Stimulated activated CD8-positive, alpha-beta memory T cell treated with anti-CD3 and anti-CD28 coated beads, Interleukin-12 subunit alpha, Interleukin-12 subunit beta, amount 100 ng/mL, for 4 hours (primary cell): ENCODE measurements around the gene DQX1.

Experiments
- DNase-seq: peaks from one replicate; pipeline ENCODE4 v3.0.0-alpha.2; 2020; ENCODE audit warnings: low read depth

Gene DQX1

DNA sequence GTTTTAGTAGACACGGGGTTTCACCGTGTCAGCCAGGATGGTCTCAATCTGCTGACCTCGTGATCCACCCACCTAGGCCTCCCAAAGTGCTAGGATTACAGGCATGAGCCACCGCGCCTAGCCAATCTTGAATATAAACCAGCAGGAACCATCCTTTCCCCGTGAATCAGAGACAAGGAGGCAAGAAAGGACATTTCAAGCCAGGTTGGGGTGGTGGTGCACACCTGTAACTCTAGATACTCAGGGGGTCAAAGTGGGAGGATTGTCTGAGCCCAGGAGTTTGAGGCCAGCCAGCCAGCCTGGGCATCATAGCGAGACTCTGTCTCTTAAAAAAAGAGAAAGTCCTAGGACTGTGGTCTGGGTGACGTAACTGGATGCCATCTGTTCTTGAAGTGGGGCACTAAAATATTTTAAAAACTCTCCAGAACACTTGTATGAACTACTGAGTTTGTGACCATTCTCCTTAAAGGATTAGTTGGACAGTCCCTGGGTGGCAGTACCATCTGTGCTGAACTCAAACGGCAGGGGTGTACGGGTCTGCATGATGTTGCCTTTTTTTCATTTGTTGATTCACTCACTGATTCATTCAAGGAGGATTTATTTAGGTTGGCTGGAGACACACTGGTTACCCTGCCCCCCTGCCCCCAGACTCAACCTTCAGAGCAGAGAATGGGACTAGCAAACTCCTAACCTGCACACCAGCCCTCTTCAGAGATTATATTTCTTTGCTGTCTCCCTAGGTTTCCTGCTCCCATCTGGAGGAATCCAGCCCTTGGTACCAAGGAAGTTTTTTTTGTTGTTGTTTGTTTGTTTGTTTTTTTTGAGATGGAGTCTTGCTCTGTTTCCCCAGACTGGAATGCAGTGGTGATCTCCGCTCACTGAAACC, 14.7 kb downstream of the DQX1 start:
- DNase-seq = no peak

DNA sequence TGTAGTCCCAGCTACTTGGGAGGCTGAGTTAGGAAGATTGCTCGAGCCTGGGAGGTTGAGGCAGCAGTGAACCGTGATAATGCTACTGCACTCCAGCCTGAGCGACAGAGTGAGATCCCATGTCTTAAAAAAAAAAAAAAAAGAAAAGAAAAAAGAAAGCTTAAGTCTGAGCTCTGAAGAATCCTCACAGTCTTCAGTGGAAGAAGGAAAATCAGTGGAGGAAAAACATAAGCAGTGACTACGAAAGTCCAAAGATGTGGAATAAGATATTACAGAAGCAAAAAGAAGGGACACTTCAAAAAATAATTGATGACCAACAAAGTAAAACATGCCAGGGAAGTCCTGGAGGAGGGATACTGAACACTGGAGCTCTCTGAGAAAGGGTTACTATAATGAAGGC, 15.8 kb downstream of the DQX1 start:
- no peak for DNase-seq

DNA sequence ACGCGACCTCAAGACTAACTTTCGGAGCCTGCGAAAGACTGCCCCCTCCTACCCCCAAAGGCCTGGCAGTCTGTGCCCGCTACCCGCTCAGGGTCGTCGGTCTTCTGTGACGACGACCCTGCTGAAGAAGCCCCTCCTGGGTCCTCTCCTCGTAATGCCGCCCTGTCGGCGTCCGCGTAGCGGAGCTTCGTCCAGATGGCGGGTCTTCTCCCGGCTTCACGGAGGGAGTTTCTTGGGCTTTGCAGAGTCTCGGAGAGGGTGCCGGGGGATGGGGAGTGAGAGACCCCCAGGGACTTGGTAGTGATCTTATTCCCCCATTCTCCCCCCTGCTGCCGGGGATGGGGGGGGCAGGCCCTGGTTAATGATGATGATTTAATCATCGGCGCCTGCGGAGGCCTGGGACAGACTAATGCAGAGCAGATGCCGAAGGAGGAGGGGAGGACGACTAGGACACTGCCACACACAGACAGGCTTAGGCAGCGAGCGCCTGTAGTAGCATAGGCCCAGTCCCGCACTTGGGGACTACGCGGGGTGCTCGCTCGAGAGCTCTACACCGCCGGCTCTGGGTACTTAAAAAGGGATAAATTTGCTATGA, 18.0 kb downstream of the DQX1 start:
- DNase-seq = no peak

DNA sequence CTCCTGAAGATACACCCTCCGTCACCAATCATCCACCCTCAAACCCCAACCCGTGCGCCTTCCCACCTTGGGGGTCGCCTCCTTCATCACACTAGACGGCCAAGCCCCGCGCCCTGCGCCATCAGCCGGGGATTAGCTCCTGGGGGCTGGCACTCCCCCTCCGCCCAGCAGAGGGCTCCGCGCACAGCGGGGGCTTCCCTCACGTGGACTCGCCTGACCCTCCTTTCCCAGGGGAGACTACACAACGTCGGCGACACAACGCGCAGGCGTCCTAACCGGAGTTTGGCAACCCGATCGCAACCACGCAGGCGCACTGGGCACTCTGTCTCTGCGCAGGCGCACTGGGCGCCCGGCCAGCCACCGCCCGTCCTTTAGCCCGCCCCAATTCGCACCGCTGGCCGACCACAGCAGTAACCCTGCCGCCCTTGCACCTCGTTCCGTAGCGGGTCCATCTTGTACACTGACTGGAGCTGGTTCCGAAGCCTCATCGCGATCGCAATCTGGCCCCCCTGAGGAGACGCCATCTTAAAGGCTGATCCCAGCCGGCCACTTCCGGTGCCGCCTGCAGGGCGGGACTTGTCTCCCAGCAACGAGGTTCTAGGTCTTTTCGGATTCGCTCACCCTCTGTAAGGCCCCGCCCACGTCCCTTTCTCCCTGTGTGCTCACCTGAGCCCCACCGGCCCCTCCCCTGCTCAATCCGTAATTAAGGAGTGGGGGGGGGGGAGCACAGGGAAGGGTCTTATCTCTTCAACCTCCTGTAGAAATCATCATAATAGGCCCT, 18.7 kb downstream of the DQX1 start, which contains the start of gene PCGF1:
Gene PCGF1 (minus strand): TSS at position 551 of the 781 bp plus-strand sequence. CDS start 27 bp downstream, at position 524.
- DNase-seq = peak; percentile 97

DNA sequence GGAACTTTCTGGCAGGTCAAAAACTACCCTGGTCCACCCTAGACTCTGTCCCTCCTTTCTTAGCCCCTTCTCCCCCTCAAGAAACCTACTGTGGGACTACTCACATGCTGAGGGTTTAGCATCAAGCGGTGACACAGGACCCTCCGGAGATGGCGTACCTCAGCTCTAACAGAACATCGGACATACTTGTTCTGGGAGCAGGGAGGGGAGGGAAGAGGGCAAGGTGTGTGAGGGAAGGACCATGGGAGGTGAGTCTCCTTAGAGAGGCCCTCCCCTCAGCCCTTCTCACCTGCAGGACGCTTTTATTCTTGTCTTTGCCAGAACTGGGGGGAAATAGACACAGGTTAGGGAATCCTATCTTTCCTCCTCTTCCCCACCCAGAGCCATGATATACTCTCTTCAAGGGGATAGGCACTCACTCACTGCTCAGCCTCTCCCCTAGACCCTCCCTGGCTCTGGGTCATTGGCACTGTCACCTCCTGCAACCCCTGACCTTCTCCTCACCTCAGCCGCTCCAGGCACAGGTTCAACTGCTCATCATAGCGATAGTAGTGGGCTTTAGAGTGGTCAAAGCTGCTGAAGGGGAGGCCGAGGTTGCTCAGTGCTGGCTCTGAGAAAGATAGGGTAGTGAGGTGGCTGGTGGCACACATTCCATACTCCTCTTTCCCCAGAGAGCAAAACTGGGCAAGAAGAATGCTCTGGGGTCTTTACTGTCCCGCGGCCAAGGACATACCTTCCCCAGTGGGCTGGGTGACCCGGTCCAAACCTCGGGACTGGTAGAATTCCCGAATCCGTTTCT, 20.4 kb downstream of the DQX1 start:
- DNase-seq = no peak

DNA sequence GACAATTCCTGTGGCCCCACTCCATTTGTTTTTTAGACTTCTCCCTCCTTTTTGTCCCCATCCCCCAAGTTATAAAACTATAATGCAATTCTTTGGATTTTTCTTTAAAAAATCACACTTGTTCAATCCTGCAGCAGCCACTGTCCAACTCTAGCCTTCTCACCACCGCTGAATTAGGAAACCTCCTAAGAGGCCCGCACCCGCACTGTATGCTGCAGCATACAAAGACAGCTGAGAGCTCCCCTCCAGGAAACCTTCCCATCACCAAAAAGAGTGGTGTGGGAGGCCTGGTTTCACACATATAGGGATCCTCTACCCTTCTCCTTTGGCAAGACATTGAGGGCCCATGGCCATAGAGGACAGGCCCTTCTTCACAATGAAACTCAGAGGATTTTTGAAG, 21.4 kb downstream of the DQX1 start:
- no peak for DNase-seq

DNA sequence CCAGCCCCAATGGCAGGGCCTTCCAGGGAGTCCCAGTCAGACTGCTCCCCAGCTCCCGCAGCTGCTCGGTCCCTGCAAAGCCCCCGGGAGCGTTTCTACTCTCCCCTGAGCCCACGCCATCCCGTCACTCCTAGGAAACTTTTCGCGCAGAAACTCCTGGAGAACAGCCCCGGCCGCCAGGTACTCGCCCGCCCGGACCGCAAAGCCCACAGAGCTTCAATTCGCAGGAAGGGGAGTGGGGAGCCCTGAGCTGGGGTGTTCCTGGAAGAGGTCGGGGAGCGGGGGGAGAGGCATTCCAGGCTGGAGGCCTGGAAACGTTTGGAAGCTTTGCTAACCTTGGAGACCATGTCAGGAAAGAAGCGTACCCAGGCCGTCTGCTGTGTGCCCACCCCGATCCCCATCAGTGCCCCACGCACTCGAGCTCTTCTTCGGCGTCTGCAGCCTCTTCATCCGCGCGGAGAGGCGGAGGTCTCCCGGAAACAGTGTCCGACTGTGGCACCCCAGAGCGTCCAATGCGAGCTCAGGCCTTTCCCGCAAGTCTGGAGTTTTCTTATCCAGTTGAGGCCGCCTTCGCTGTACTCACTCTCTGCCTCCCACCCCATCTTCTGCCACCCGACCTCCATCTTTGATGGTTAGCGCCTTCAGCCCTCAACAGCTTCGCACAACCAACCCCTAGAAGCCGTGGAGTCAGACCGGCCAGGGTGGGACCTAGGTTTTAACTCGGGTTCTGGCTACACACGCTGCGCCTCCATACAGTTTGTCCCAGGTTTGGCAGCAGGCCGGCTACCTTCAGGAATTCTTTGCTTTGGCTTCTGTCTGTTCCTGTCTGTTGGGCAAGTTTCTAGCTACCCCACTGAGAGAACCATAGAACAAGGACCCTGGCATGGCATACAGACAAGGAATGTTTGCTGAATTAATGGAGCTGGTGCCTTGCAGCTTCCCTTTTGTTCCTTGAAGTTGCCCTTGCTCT, 22.2 kb downstream of the DQX1 start:
- DNase-seq = no peak

DNA sequence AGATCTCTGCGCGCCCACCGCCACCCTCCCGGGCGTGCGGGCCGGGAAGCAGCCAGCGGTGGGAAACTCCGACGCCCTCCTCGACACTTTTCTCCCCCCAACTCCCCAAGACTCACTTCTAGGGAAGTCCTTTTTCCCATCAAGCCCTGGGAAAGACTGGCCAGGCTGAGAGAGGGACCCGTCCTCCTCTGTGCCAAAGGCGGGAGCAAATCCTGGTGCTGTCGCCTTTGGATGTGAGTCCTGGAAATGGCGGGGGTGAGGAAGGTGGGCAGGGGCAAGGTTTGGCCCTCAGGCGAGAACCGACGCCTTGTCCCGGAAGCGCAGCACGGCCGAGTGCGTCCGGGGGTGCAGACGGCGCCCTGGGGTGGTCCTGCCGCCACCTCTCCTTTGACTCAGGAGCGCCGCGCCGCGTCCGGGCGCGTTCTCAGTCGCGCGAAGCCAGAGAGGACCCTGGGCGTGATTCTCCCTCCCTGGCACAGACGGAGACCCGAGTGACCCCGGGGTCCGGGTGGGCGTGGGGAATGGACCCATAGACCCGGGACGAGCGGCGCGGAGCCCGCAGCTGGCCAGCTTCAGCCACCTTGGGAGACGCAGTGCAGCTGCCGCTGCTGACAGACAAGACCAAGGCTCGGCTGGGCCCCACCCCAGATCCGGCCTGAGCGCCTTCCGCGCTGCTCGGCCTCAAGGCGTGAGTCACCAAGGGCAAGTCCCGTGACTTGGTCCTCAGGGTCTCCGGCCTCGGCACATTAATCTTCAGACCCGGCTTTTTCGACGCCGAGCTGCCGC, 23.1 kb downstream of the DQX1 start:
- DNase-seq = no peak

DNA sequence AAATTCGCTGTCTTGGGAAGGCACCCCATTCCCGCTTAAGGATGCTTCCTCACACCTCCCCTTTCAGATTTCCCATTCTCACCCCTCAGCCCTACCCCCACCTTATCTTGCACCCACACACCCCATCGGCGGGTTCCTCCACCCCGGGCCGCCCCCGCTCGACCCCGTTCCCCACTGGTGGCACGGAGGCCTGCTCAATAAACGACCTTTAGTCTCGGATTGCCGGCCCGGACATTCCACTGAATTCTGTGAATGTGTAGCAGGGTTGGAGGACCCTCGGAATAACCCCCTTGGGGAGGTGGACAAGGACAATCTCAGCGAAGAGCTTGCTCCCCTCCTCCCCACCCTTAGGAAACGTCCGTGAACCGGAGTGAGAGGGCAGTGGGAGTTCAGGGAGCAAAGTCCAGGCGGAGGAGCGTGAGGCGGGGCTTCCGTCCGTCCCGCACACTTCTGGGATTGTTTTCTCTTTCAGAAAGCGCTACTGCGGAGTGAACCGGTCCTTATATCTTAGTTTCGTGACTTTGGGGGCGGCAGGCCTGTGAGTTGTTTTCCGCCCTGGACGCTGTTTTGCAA, 23.8 kb downstream of the DQX1 start:
- DNase-seq = no peak

DNA sequence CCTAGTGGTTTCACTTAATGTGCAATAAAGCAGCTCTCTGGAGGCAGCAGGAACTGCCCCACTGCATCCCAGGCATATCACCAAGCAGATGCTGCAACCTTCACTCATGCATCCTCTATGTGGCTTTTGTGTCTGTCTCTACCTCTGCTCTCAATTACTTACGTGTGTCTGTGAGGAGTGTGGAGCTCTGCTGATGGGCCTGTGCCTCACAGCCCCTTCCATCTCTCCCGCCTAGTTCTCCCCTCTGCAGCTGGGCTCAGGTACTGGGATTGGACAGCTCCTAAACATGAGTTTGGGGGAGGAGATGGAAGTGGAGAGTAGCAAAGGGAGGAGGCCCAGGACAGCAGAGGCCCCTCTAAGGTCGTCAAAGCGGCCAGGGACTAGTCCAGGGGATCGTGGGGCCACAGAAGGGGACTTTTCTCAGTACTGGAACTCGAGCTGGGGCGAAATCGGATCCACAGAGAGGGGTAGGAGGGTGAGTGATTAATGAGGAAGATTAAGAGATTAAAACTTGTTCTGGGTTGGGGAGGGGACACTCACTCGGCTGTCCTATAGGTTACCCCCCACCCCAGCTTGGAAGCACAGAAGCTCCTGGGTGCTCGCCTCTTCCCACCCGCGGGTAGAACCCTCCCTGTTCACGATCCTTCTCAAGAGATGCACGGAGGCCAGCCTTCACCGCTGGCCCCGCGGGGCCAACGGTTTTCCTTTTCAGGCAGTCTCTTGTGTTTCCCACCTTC, 24.5 kb downstream of the DQX1 start:
- DNase-seq = no peak

DNA sequence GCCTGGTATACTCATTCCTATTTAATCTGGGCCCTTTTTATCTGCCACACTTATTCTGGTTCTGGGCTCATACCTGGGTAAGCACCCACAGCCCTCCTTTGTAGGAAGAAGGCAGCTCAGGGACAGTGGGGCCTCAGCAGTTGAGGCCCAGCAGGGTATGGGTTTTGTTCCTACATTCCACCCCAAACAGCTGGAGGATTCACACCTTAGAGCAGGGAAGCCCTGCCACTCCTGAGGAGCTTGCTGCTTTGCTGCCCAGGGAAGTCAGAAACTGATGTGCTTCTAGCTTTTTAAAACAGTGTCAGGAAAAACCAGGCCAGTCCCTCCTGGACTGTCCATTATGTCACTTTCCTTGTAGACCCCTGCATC, 25.5 kb downstream of the DQX1 start:
- no peak for DNase-seq

DNA sequence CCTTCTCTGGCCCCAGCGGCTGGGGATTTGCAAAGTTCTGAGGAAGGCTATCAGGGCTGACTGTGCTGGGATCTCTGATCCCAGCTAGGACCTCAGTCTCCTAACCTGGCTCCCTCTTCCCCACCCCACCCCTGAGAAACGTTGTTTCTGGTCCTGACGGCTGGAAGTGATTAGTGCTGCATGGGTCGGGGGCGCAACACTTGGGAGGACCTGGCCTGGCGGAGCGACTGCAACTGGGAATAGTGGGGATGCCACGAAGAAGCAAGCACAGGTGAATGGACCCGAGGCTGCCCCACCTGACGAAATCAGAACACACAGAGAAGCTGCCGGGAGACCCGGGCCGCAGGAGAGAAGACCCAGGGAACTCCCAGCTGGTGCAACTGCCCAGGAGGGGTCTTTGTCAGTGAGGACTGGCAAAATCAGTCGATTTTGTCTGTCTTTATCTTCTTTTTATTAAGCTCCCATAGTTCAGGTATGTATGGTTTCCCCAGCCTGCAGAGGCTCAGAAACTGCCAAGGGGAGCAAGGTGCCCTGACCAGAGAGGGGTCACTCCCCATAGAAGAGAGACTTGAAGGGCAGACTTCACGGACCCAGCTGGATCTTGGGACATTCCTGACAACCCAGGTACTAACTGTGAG, 26.0 kb downstream of the DQX1 start:
- DNase-seq = no peak

DNA sequence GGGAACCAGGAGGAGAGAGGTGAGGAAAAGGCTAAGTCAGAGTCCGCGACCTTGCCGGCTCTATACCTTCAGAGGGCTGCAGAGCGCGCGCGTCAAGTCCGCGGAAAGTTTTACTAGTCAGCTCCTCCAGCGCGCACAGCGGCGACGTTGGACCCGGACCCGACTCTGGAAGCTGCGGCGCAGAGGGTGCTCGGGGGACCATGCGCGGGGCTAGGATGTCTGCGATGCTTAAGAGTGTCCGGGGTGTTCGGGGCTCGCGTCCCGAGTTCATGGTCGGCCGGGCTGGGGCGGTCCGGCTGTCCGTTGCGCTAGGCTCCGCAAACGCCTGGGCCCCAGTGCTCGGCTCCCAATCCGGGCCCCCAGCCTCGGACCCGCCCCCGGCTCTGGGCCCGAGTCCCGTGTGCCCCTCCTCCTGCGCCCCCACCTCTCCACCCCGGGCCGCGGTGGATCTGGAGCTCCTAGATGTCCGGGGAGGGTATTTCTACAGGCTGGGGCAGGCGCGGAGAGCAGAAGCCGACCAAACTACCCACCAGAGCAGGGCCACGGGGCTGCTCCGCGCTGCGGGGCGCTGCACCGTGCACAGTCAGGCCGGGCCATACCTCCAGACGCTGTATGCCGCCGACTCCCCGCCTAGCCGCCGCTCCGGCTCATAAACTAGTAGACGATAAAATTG, 26.6 kb downstream of the DQX1 start, which contains the start of gene LBX2:
Gene LBX2 (minus strand): TSS at position 337 of the 673 bp plus-strand sequence. CDS start 66 bp downstream, at position 271.
- no peak for DNase-seq

DNA sequence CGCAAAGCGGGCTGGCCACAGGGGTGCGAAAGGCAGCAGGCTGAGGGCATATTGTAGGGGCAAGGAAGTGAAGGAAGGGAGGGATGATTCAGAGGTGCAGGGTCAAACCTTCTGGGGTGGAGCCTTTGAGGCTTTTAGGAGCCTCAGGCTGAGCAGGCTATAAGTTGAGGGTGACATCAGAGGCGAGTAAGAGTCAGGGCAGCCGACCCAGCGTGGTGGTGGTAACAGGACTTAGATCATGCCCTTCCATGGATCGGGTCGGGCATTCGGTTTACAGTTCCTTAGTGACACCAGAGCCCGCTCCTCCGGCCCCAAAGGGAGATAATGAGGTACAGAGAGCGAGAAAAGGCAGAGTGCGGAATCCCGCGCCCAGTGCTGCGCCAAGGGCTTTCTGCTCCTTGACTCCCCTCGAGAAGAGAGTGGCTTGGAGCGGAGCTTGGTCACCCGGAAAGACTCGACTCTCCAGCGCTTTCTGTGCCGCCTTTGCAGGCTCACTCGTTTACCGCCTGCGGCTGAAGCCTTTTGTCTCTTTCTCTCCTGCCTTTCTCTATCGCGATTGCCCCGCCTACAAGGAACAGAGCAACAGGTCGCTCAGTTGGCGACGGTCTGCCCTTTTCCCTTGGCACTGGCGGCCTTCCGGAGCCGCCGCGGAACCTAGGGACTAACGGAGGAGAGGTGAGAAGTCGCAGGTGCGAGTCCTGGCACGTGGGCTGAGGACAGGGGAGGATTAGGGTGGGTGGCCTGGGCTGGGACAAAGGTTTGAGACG, 27.3 kb downstream of the DQX1 start:
- DNase-seq = no peak

DNA sequence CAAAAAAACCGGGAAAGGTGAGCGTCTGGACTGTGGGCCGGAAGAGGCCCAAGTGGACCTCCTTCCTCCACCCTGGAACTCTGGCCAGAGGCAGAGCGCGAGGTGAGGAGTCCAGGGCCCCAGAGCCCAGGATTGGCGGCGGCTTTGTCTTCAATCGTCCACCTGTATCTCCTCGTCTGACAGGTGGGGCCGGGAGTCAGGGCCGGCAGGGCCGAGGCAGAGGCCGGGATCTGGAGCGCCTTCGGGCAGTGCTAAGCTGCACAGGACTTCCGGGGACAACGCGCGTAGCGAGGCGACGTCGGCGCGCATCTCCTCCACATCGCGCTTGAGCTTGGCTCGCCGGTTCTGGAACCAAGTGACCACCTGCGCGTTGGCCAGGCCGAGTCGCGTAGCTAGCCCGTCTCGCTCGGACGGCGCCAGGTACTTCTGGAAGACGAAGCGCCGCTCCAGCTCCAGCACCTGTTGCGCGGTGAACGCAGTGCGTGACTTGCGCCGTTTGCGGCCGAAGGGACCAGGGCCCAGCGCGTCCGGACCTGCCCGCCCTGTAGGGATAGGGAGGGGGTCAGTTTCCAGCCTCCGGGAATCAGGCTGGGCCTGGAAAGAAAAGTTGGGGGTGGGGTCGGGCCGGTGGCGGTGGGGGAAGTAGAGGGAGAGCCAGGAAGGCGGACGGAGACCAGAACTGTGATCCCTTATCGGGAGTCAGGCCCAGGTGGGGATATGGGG, 28.1 kb downstream of the DQX1 start:
- DNase-seq = no peak
